ENCODE measurements around the gene GPC2. TPM values are rescaled to one million over a fixed set of nuclear protein-coding genes. Genes with fewer than 3 reads are reported as not detected.
"Not testable (repeated sequence)": the region's sequence is repeated elsewhere in the genome, so short reads cannot be mapped to it uniquely, and the experiment has no call there.

Gene GPC2
- total RNA-seq, 1 experiment from 2014 or later = 17.2 TPM

GRCh38 chr7:100154651-100155491 lies 22.3 kb downstream of the GPC2 start:
- peaks cover 3% of the 10 kb centered on the region; the same call in 1 of the 2 replicates for H3K4me1 ChIP-seq
- no peak overlapping the region for H3K4me3 ChIP-seq
- H3K9me3 ChIP-seq (replicated peaks) = no peaks in the 10 kb centered on the region
- no peak overlapping the region for H3K27ac ChIP-seq
- H3K27me3 ChIP-seq = no peaks in the 10 kb centered on the region
- H3K36me3 ChIP-seq = peaks cover 11% of the 10 kb centered on the region
- no peak for DNase-seq

- DNase-seq = no peak
- Histone ChIP-seq H3K27me3 (no peaks in the 10 kb centered on the region), H3K27ac (no peak overlapping the region), H3K4me3 (no peak overlapping the region), H3K9me3 (replicated peaks) (no peaks in the 10 kb centered on the region), H3K36me3 (peaks cover 11% of the 10 kb centered on the region), H3K4me1 (peaks cover 3% of the 10 kb centered on the region; the same call in 1 of the 2 replicates)
Observed at GRCh38 chr7:100153708-100154535, 23.3 kb downstream of the GPC2 start.

GRCh38 chr7:100152937-100153666 lies 24.1 kb downstream of the GPC2 start:
- Histone ChIP-seq H3K9me3 (replicated peaks) (no peaks in the 10 kb centered on the region), H3K27me3 (no peaks in the 10 kb centered on the region), H3K4me1 (peaks cover 3% of the 10 kb centered on the region; the same call in 1 of the 2 replicates), H3K36me3 (peaks cover 11% of the 10 kb centered on the region), H3K4me3 (no peak overlapping the region), H3K27ac (no peak overlapping the region)
- DNase-seq = no peak

DNA sequence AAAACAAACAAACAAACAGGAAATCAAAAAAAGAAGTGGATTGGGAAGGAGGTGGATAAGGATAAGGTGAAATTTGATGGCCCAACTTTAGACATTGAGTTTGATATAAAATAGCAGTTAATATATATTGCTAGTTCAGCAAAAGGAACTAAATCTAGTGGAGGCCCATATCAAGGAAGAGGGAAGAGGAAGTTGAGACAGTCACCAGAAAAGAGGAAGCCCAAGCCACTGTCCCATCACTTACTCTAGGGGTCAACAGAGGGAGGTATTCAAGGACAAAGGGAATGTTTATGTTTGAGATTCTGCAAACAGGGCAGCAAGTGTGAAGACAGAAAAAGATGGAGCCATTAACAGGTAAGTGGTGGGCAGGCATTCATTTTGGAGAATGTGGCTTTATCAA lies 24.8 kb downstream of the GPC2 start:
- Histone ChIP-seq H3K4me1 (no peaks in the 10 kb centered on the region; the same call in 1 of the 2 replicates), H3K27me3 (no peaks in the 10 kb centered on the region), H3K36me3 (peaks cover 11% of the 10 kb centered on the region), H3K9me3 (replicated peaks) (no peaks in the 10 kb centered on the region), H3K4me3 (no peak overlapping the region), H3K27ac (no peak overlapping the region)
- DNase-seq = no peak

DNA sequence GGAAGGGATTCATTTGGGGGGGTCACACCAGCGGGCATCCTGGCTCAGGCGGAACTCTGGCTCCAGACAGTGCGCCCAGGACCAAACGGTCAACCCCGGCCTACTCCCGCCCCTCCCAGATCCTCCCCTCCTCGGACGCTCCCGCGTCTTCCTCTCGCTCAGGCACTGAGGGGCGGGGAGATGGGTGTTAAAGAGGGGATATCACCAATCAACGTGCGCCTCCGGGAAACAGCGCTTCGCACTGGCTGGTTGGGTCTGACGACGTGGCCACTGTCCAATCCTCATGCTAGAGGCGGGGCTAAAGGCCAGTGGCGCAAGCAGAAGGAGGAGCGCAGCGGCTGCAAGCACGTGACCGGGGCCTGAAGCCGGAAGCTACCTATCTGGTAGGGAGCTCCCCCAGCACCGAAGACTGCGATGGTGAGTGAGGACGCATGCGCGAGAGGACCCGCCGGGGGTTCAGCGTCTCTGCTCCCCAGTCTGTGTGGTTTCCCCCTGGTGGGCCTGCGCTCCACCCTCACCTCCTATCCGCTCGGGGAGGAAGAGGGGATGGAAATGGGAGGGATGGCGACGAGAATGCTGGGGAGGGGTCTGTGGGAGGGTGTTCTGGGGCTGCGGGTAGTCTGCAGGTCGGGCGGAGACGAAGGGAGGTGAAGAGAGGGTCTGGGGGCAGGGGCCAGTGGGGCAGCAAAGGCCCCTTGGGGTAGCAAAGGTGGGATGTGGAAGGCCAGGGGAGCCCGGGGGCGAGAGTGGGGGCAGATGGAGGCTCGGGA lies 28.4 kb downstream of the GPC2 start, which contains the start of gene LAMTOR4:
LAMTOR4 (plus strand) TSS at position 360 of the 770 bp plus-strand sequence; CDS start at position 415, 55 bp downstream.
- peak; percentile 100 for DNase-seq
- Histone ChIP-seq H3K27ac (peak within 1 kb of the TSS; percentile 30), H3K36me3 (no peaks in the 10 kb centered on the region), H3K4me3 (peak within 1 kb of the TSS; percentile 76), H3K9me3 (replicated peaks) (no peaks in the 10 kb centered on the region), H3K27me3 (no peaks in the 10 kb centered on the region), H3K4me1 (no peaks in the 10 kb centered on the region)

DNA sequence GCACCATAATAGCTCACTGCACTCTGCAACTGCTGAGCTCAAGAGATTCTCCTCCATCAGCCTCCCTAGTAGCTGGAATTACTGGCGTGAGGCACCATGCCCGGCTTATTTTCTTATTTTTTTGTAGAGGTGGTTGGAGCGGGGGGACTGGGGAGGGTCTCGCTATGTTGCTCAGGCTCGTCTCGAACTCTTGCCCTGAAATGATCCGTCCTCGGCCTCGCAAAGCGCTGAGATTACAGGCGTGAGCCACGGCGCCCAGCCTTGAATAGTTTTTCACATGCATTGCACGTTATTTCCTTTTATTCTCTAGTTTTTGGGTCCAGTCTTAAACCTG lies 29.0 kb downstream of the GPC2 start:
- Histone ChIP-seq H3K4me3 (peak overlapping the region; percentile 76), H3K27me3 (no peaks in the 10 kb centered on the region), H3K9me3 (replicated peaks) (no peaks in the 10 kb centered on the region), H3K4me1 (no peaks in the 10 kb centered on the region), H3K36me3 (no peaks in the 10 kb centered on the region), H3K27ac (no peak overlapping the region; the same call in 1 of the 2 replicates)
- no peak for DNase-seq

DNA sequence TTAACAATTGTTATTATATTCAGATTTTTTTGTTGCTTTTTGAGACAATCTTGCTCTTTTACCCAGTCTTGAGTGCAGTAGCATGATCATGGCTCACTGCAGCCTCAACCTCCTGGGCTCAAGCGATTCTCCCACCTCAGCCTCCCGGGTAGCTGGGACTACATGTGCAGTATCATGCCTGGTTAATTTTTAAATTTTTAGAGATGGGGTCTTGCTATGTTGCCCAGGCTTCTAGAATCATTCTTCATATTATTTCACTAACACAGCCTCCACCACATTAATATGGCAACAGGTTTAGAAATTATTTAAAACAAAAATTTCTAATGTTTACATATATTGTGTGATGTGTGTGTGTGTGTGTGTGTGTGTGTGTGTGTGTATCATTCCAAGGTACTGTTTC lies 29.9 kb downstream of the GPC2 start:
- Histone ChIP-seq H3K27ac (no peak overlapping the region), H3K4me1 (no peaks in the 10 kb centered on the region), H3K36me3 (no peaks in the 10 kb centered on the region), H3K9me3 (replicated peaks) (no peaks in the 10 kb centered on the region), H3K27me3 (no peaks in the 10 kb centered on the region; the same call in 1 of the 2 replicates), H3K4me3 (no peak overlapping the region)
- DNase-seq = no peak

DNA sequence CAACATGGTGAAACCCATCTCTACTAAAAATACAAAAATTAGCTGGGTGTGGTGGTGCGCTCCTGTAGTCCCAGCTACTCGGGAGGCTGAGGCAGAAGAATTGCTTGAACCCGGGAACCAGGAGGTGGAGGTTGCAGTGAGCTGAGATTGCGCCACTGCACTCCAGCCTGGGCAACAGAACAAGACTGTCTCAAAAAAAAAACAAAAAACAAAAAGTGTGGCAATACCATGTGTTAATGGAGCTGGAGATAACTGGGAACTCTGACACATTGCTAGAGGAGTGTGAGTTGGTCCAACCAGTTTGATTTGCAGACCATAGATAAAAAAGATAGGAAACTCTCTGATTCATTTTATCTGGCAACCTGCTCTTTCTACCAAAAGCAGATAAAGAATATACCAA lies 30.8 kb downstream of the GPC2 start:
- not testable (repeated sequence) for H3K36me3 ChIP-seq; H3K4me1 ChIP-seq; H3K27me3 ChIP-seq; DNase-seq; H3K9me3 ChIP-seq (replicated peaks); H3K4me3 ChIP-seq; H3K27ac ChIP-seq

- H3K27ac ChIP-seq = no peak overlapping the region
- DNase-seq = no peak
Observed at GRCh38 chr7:100142461-100142860, 34.7 kb downstream of the GPC2 start.

DNA sequence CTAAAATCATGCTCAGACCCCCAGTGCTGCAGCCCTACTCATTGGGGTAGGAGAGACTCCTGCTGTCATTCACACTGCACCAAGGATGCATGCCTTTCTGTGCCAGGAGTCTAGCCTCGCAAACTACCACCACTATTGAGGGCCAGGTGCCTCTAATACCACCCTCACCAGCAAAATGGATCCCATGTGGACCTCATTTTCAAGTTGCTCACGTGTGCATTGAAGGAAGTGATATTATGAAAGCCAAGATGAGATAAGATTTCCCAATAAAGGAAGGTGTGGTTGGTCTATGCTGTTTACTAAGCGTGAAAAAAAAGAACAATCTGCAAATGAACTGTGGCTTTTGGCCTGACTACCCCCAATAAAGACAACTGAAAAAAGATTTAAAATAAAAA lies 35.6 kb downstream of the GPC2 start:
- DNase-seq = no peak
- Histone ChIP-seq H3K27ac (no peak overlapping the region), H3K9me3 (replicated peaks) (no peaks in the 10 kb centered on the region), H3K36me3 (no peaks in the 10 kb centered on the region), H3K4me1 (no peaks in the 10 kb centered on the region), H3K4me3 (no peak overlapping the region), H3K27me3 (no peaks in the 10 kb centered on the region; the same call in 1 of the 2 replicates)

More at GRCh38 chr7:100142461-100142860, 34.7 kb downstream of the GPC2 start:
- H3K9me3 ChIP-seq (replicated peaks) = no peaks in the 10 kb centered on the region
- H3K27me3 ChIP-seq = no peaks in the 10 kb centered on the region; the same call in 1 of the 2 replicates
- no peak overlapping the region for H3K4me3 ChIP-seq
- H3K4me1 ChIP-seq = no peaks in the 10 kb centered on the region
- H3K36me3 ChIP-seq = no peaks in the 10 kb centered on the region

- H3K9me3 ChIP-seq (replicated peaks) = no peaks in the 10 kb centered on the region
- H3K4me1 ChIP-seq = no peaks in the 10 kb centered on the region
- H3K27me3 ChIP-seq = peaks cover 2% of the 10 kb centered on the region; the same call in 1 of the 2 replicates
- no peaks in the 10 kb centered on the region for H3K36me3 ChIP-seq
- H3K4me3 ChIP-seq = no peak overlapping the region
- no peak overlapping the region for H3K27ac ChIP-seq
- DNase-seq = no peak
Observed at GRCh38 chr7:100137851-100138760, 39.1 kb downstream of the GPC2 start.

GRCh38 chr7:100132697-100133151 lies 44.5 kb downstream of the GPC2 start:
- Histone ChIP-seq H3K27me3 (peaks cover 6% of the 10 kb centered on the region; the same call in 1 of the 2 replicates), H3K27ac (no peak overlapping the region), H3K36me3 (no peaks in the 10 kb centered on the region), H3K9me3 (replicated peaks) (no peaks in the 10 kb centered on the region), H3K4me1 (no peaks in the 10 kb centered on the region), H3K4me3 (no peak overlapping the region)
- DNase-seq = peak; percentile 77 to 88

DNA sequence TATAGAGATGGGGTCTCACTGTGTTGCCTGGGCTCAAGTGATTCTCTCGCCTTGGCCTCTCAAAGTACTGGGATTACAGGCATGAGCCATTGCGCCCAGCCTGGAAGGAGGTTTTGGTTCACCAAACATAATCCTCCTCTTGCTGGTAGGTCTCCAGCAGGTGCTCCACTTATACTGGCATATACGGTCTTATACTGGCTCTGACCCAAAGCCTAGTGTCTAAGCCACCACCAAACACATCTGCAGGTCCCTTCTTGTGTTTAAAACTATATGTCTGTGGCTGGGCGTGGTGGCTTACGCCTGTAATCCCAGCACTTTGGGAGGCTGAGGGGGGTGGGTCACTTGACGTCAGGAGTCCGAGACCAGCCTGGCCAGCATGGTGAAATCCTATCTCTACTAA lies 45.1 kb downstream of the GPC2 start:
- H3K9me3 ChIP-seq (replicated peaks) = no peaks in the 10 kb centered on the region
- DNase-seq = no peak
- no peaks in the 10 kb centered on the region for H3K36me3 ChIP-seq
- H3K27me3 ChIP-seq = peaks cover 6% of the 10 kb centered on the region; the same call in 1 of the 2 replicates
- no peak overlapping the region for H3K4me3 ChIP-seq
- no peaks in the 10 kb centered on the region for H3K4me1 ChIP-seq
- H3K27ac ChIP-seq = no peak overlapping the region
